HG02678 (cell line): ENCODE data around the gene SHMT2.
A peak's percentile ranks its signal among the peaks of the same experiment; 100 is the strongest.
"Not testable (repeated sequence)": the region's sequence is repeated elsewhere in the genome, so short reads cannot be mapped to it uniquely, and the experiment has no call there.

Experiments
- ATAC-seq: cut with Tn5 transposase; IDR thresholded peaks from one replicate; pipeline ENCODE4 v1.9.1; 2021; ENCODE audit warnings: mild to moderate bottlenecking, moderate library complexity; ENCODE audit not compliant: unreplicated experiment

The SHMT2 gene

DNA sequence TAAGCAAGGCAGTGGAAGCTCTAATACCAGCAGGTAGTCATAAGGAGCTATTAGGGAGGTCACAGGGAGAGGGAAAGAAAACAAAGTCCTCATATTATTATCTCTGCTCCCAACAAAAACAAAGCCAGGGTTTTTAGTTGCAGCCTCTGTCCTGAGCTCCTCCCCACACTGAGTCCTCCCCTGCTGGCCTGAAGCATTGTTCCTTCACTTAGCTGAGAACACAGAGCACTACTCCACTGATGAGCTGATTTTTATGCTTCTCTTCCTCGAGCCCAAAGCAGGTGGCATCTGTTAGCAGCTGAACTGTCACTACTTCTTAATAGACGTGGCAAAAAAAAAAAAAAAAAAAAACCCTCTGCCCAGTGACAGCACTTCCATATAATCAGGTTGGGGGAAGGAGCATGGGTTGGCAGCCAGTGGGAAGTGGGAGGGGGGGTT lies 31.9 kb downstream of the SHMT2 start:
- ATAC-seq, result no peak

GRCh38 chr12:57262126-57262822 lies 32.8 kb downstream of the SHMT2 start:
- ATAC-seq, result no peak

- ATAC-seq, result no peak
These were observed 33.6 kb downstream of the SHMT2 start for GRCh38 chr12:57263096-57263495.

- no peak for ATAC-seq
These were observed 37.2 kb downstream of the SHMT2 start for GRCh38 chr12:57266681-57267080.

GRCh38 chr12:57268264-57268663 lies 38.8 kb downstream of the SHMT2 start:
- ATAC-seq, result no peak

- ATAC-seq, result no peak
These were observed 41.5 kb downstream of the SHMT2 start for GRCh38 chr12:57270966-57271470.

DNA sequence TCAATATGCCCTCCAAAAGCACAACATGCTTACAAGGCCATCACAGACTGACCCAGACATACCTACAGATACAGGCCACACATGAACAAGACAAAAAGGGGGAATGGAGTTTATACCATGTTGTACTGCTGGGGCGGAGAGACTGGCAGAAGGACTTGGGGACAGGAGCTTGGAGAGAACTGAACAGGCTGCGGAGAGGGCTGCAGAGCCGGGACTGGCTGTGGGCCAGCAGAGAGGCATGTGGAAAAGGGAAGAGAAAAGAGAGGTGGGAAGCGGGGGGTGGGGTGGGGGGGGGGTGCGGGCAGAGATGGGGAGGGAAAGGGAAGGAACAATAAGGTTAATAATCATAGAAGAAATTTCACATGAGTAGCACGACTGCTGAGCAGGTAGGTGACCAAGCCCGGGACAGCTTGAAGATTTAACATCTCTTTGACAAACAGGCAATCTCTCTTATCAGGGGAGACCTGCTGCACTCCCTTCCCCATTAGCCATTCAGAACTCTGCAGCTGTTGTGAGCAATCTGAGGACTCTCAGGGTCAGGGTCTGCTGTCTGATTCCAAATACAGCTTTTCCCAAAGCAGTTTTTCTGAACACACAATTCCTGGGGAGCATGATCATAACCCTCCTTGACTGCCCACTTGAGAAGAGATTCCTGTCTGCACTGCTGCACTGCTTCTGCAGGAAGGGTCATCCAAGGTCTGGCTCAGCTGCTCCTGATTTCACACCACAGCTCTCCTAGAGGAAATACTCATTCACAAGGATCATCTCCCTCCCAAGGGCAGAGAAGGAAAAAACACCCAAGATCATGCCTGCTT lies 43.0 kb downstream of the SHMT2 start:
- ATAC-seq, result no peak

- no peak for ATAC-seq
These were observed 44.0 kb downstream of the SHMT2 start for GRCh38 chr12:57273516-57273915.

- not testable (repeated sequence) for ATAC-seq
These were observed 46.7 kb downstream of the SHMT2 start for GRCh38 chr12:57276233-57276632.

GRCh38 chr12:57276935-57277563 lies 47.5 kb downstream of the SHMT2 start:
- no peak for ATAC-seq

GRCh38 chr12:57278465-57279381 lies 49.2 kb downstream of the SHMT2 start:
- ATAC-seq, result no peak

GRCh38 chr12:57280211-57281062 lies 50.9 kb downstream of the SHMT2 start:
- ATAC-seq, result peak; percentile 96

DNA sequence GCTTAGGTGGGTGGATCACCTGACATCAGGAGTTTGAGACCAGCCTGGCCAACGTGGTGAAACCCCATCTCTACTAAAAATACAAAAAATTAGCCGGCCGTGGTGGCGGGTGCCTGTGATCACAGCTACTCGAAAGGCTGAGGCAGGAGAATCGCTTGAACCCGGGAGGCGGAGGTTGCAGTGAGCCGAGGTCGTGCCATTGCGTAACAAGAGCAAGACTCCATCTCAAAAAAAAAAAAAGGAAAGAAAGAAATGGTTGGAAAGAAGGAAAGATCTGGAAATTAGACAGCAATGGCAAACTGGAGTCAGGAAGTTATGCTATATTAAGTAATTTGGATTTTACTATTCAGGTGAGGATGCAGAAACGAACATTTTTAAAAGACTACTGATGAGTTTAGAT lies 52.6 kb downstream of the SHMT2 start:
- not testable (repeated sequence) for ATAC-seq
